Neural progenitor cell (in vitro differentiated cells): ENCODE data around the gene XIST.

ENCODE experiments used
- CTCF ChIP-seq: fragments of 200-600 bp; sonication (generic); IDR thresholded peaks from 2 replicates; pipeline ENCODE4 v1.5.1; 2017; ENCODE audit warnings: antibody characterized with exemption, mild to moderate bottlenecking
- EZH2 ChIP-seq: fragments of 200-600 bp; sonication (generic); IDR thresholded peaks from 2 replicates; pipeline ENCODE4 v1.6.1; 2017; ENCODE audit warnings: antibody characterized with exemption, mild to moderate bottlenecking, moderate library complexity
- EZH2phosphoT487 ChIP-seq: fragments of 200-600 bp; sonication (generic); IDR thresholded peaks from 2 replicates; pipeline ENCODE4 v1.6.1; 2017; ENCODE audit warnings: antibody characterized with exemption

DNA sequence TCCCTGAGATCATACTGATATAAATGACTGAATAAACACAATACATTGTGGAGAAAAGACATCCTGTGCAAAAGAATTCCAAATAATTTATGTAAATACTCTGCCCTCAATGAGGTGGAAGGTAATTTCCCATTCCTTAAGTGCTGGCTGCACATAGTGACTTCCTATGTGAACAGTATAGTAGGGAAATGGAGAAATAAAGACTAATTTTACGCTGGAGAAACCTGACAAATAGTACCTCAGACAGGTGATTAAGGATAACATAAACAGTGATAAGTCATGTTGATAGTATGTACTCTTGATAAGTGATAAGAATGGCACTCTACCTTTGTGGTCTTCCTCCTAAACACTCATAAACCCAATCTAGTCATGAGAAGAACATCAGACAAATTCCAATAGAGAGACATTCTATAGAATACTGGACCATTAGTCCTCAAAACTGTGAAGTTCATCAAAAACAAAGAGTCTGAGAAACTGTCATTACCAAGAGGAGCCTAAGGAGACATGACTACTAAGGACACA lies 15.5 kb downstream of the XIST start:
- TF ChIP-seq EZH2 (no peak), CTCF (no peak), EZH2phosphoT487 (no peak)
